ENCODE measurements around the gene CALR. TPM values are rescaled to one million over a fixed set of nuclear protein-coding genes. Genes with fewer than 3 reads are reported as not detected.

The CALR gene
- polyA plus RNA-seq, 1 donor (not counting 4 experiments of a cell fraction or from before 2014, with no cell fraction given): 899 TPM

DNA sequence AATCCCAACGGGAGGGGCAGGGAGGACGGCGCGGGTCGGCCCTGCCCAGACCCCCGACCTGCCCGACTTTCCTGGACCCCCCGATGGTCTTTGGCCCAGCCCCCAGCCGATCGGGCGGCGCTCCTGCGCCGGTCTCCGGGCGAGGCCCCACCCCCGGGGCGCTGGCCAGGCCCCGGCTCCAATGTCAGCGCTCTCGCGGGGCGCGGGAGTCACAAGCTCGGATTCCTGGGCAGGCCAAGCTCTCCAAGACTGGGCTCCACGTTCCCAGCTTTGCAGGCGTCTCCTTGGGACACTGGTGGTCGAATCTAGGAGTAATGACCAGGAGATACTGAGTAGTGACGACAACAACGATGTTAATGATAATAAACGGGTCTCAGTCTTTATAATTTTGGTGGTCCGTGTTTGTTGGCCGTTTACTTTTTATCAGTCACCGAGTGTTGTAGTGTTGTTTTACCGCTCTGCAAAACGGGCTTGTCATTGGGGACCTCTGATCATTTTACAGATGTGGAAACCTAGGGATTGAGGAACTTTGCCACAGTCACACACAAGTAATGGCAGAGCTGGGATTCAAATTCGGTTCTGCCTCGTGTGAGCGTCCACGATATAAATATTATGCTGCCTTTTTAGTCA, 7.8 kb downstream of the CALR start:
- Histone ChIP-seq H3K4me3 (ENCODE audit: control insufficient read depth in 2 of 3, extremely low read depth in 1 of 3, insufficient read depth in 2 of 3, low read depth in 1 of 3, low read length in 3 of 3) (peak overlapping the region; percentile 65 to 99 (median 74)), H3K9me1 (ENCODE audit: control insufficient read depth, extremely low read depth, insufficient read depth, low read length) (no peaks in the 10 kb centered on the region), H3K36me3 (ENCODE audit: control insufficient read depth in 2 of 2, extremely low read depth in 1 of 2, insufficient read depth in 2 of 2, low read length in 2 of 2) (peaks cover 40 to 49% of the 10 kb centered on the region in 2 experiments), H3K9me3 (ENCODE audit: control insufficient read depth, low read depth, low read length) (no peaks in the 10 kb centered on the region), H4K20me1 (ENCODE audit: control insufficient read depth, extremely low read depth, insufficient read depth, low read length) (peaks cover 4% of the 10 kb centered on the region), H3K27me3 (ENCODE audit: control insufficient read depth, extremely low read depth, insufficient read depth, low read length) (no peaks in the 10 kb centered on the region), H3K27ac (ENCODE audit: control insufficient read depth, insufficient read depth, low read length) (peak overlapping the region; percentile 96), H3K9ac (ENCODE audit: control insufficient read depth, extremely low read depth, insufficient read depth, low read length) (peak overlapping the region; percentile 97), H3K4me1 (ENCODE audit: control insufficient read depth, extremely low read depth, insufficient read depth, low read length) (peaks cover 16% of the 10 kb centered on the region), H3K4me2 (ENCODE audit: control insufficient read depth, extremely low read depth, insufficient read depth, low read depth, low read length) (peak overlapping the region; percentile 99), H3K79me2 (ENCODE audit: control insufficient read depth, insufficient read depth, low read length) (peaks cover 49% of the 10 kb centered on the region), H2AFZ (ENCODE audit: control insufficient read depth, low read length) (no peak overlapping the region)
- no peak for DNase-seq (ENCODE audit: low read depth, low spot score)
- TF ChIP-seq EZH2 (IDR thresholded peaks at IDR 0.05; ENCODE audit: low read length): no peak
- TF ChIP-seq, protein P1, sequence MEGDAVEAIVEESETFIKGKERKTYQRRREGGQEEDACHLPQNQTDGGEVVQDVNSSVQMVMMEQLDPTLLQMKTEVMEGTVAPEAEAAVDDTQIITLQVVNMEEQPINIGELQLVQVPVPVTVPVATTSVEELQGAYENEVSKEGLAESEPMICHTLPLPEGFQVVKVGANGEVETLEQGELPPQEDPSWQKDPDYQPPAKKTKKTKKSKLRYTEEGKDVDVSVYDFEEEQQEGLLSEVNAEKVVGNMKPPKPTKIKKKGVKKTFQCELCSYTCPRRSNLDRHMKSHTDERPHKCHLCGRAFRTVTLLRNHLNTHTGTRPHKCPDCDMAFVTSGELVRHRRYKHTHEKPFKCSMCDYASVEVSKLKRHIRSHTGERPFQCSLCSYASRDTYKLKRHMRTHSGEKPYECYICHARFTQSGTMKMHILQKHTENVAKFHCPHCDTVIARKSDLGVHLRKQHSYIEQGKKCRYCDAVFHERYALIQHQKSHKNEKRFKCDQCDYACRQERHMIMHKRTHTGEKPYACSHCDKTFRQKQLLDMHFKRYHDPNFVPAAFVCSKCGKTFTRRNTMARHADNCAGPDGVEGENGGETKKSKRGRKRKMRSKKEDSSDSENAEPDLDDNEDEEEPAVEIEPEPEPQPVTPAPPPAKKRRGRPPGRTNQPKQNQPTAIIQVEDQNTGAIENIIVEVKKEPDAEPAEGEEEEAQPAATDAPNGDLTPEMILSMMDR (optimal IDR thresholded peaks at IDR 0.05 in 1 of 3, IDR thresholded peaks at IDR 0.05 in 1 of 3, conservative IDR thresholded peaks at IDR 0.05 in 1 of 3; ENCODE audit: extremely low read depth in 1 of 3, insufficient read depth in 2 of 3, low read length in 3 of 3): no peak
- dilution Hi-C loops (cut with MboI; ENCODE audit: extremely low pct_ligation_motif_present, low sequenced_read_pairs): no loop called here
- FAIRE-seq: no peak

DNA sequence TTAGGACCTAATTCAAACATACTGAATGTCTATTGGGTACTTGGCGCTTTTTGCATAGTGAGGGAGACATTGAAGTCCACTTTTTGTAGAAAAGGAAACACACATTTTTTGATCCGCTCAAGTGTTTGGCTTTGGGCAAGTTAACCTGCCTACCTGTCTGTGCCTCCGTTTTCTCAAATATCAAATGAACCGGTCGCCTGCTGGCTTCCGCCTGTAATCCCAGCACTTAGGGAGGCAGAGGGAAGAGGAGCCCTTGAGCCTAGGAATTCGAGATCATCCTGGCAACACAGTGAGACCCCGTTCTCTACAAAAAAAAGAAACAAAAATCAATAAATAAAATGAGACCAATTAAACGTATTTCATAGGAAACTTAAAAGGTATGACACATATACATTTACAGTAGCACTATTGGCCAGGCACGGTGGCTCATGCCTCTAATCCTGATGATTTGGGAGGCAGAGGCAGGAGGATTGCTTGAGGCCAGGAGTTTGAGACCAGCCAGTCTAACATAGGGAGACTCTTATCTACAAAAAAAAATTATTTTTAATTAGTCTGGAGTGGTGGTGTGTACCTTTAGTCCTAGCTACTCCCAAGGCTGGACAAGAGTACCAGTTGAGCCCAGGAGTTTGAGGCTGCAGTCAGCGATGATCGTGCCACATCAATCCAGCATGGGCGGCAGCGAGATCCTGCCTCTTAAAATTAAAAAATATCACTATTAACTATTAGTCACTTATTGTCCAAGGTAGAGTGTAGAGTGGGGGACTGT, 8.5 kb downstream of the CALR start:
- DNase-seq (ENCODE audit: low read depth, low spot score): no peak
- H3K4me3 ChIP-seq (ENCODE audit: control insufficient read depth in 2 of 3, extremely low read depth in 1 of 3, insufficient read depth in 2 of 3, low read depth in 1 of 3, low read length in 3 of 3): peak overlapping the region; percentile 65 to 99 (median 74)
- peak overlapping the region; percentile 99 for H3K4me2 ChIP-seq (ENCODE audit: control insufficient read depth, extremely low read depth, insufficient read depth, low read depth, low read length)
- H4K20me1 ChIP-seq (ENCODE audit: control insufficient read depth, extremely low read depth, insufficient read depth, low read length): peaks cover 4% of the 10 kb centered on the region
- peak overlapping the region; percentile 97 for H3K9ac ChIP-seq (ENCODE audit: control insufficient read depth, extremely low read depth, insufficient read depth, low read length)
- peaks cover 16% of the 10 kb centered on the region for H3K4me1 ChIP-seq (ENCODE audit: control insufficient read depth, extremely low read depth, insufficient read depth, low read length)
- H3K9me3 ChIP-seq (ENCODE audit: control insufficient read depth, low read depth, low read length): no peaks in the 10 kb centered on the region
- no peaks in the 10 kb centered on the region for H3K27me3 ChIP-seq (ENCODE audit: control insufficient read depth, extremely low read depth, insufficient read depth, low read length)
- H3K9me1 ChIP-seq (ENCODE audit: control insufficient read depth, extremely low read depth, insufficient read depth, low read length): no peaks in the 10 kb centered on the region
- no peak overlapping the region for H2AFZ ChIP-seq (ENCODE audit: control insufficient read depth, low read length)
- H3K27ac ChIP-seq (ENCODE audit: control insufficient read depth, insufficient read depth, low read length): peak overlapping the region; percentile 96
- peaks cover 40 to 47% of the 10 kb centered on the region in 2 experiments for H3K36me3 ChIP-seq (ENCODE audit: control insufficient read depth in 2 of 2, extremely low read depth in 1 of 2, insufficient read depth in 2 of 2, low read length in 2 of 2)
- no peak for FAIRE-seq
- dilution Hi-C loops (cut with MboI; ENCODE audit: extremely low pct_ligation_motif_present, low sequenced_read_pairs): no loop called here
- peaks cover 42% of the 10 kb centered on the region for H3K79me2 ChIP-seq (ENCODE audit: control insufficient read depth, insufficient read depth, low read length)
- no peak for TF ChIP-seq EZH2 (IDR thresholded peaks at IDR 0.05; ENCODE audit: low read length)
- TF ChIP-seq, protein P1 (optimal IDR thresholded peaks at IDR 0.05 in 1 of 3, IDR thresholded peaks at IDR 0.05 in 1 of 3, conservative IDR thresholded peaks at IDR 0.05 in 1 of 3; ENCODE audit: extremely low read depth in 1 of 3, insufficient read depth in 2 of 3, low read length in 3 of 3): no peak

Data from keratinocyte (primary cell).